GM19328 (cell line): Measurements from ENCODE around the gene MYO15B.
A peak's percentile ranks its signal among the peaks of the same experiment; 100 is the strongest.
"Not testable (repeated sequence)": the region's sequence is repeated elsewhere in the genome, so short reads cannot be mapped to it uniquely, and the experiment has no call there.

Source experiments
- ATAC-seq: cut with Tn5 transposase; IDR thresholded peaks from one replicate; pipeline ENCODE4 v1.9.1; 2021; ENCODE audit warnings: mild to moderate bottlenecking, moderate library complexity; ENCODE audit not compliant: unreplicated experiment

MYO15B gene

GRCh38 chr17:75575197-75575596, 12.4 kb upstream of the MYO15B start:
- no peak for ATAC-seq

DNA sequence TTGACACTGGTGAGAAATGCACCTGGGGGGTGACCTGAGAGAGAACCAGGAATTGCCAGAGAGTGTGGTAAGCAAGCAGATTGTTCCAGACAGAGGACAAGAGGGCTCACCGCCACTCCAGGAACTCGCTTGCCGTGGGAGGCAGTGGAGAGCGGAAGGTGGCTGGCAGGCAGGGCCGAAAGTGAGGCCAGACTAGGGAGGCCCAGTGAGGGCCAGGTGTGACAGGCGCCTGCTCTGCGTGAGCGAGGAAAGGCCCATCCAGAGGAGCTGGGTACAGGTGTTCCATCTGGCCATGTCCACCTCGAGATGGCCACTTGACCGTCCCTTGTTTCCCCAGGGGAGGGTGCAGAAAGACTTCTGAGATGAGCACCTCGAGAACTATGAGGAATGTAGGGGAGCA, 11.9 kb upstream of the MYO15B start:
- no peak for ATAC-seq

DNA sequence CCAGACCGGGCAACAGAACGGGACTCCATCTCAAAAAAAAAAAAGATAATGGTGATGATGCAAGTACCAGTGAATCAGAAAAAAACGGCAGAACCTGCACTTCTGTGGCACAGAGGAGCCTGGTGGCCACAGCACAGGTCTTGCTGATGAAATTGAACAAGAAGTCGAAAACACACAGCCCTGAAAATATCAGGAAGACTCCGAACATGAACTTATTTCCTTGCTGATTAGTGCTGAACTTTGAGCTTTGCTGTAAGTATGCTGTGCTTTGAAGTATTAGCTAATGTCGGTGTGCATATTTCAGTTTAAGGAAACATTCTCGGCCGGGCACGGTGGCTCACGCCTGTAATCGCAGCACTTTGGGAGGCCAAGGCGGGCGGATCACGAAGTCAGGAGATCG, 10.9 kb upstream of the MYO15B start:
- ATAC-seq, result no peak

DNA sequence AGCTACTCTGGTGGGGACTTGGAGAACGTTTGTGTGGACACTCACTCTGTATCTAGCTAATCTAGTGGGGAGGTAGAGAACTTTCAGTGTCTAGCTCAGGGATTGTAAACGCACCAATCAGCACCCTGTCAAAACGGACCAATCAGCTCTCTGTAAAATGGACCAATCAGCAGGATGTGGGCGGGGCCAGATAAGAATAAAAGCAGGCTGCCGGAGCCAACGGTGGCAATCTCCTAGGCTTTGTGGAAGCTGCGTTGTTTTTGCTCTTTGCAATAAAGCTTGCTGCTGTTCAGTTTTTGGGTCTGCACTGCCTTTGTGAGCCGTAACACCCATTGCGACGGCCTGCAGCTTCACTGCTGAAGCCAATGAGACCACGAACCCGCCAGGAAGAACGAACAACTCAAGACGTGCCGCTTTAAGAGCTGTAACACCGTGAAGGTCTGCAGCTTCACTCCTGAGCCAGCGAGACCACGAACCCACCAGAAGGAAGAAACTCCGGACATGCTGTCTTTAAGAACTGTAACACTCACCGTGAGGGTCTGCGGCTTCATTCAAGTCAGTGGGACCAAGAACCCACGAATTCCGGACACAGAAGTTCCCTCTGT, 6.4 kb upstream of the MYO15B start:
- not testable (repeated sequence) for ATAC-seq

DNA sequence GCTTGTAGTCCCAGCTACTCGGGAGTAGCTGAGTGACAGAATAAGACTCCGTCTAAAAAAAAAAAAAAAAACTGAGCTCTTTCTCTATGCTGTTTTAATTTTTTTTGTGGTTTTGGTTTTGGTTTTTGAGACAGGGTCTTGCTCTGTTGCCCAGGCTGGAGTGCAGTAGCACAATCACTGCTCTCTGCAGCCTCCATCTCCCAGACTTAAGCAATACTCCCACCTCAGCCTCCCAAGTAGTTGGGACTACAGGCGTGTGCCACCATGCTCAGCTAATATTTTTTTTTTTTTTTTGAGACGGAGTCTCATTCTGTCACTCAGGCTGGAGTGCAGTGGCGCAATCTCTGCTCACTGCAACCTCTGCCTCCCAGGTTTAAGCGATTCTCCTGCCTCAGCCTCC, 4.4 kb upstream of the MYO15B start:
- not testable (repeated sequence) for ATAC-seq

GRCh38 chr17:75584849-75585175, 2.8 kb upstream of the MYO15B start:
- ATAC-seq, result no peak

DNA sequence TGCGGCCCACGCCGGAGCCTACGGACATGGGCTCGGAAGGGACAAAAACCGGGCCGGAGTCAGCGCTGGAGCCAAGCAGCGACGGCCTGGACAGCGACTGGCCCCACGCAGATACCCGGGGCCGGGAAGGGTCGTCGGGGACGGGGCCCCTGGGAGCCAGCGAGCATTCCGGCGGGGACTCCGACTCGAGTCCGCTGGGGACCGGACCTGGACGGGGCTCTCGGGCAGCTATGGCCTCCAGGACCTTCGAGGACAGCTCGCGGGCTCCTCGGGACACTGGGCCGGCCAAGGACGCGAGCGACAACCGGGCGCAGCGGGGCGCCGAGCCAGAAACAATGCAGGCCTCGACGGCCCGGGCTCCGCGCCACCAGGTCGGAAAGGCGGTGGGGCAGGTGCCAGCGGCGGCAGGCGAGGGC, 1.0 kb downstream of the MYO15B start:
- no peak for ATAC-seq

- ATAC-seq, result peak; percentile 79
Measured at GRCh38 chr17:75589012-75589918, 1.7 kb downstream of the MYO15B start.

GRCh38 chr17:75589919-75590303, 2.3 kb downstream of the MYO15B start:
- ATAC-seq, result no peak

DNA sequence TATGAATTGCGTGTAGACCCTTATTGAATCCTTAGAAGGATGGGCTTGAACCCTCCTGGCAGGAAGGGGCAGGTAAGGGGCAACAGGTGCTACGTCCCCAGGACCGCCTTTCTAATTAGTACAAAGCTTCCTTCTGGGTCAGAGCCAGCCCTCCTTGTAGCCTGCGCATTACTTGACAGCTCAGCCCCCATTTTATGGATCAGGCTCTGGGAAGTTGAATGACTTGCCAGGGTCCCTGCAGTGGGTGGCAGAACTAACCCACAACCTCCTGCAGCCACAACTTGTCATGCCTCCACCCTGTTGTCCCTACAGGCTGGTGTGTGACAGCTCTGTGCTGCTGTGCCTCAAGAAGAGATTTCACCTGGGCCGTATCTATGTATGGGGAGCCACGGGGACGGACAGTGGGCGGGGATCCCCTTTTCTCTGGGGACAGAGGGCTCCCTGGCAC, 2.7 kb downstream of the MYO15B start:
- no peak for ATAC-seq

DNA sequence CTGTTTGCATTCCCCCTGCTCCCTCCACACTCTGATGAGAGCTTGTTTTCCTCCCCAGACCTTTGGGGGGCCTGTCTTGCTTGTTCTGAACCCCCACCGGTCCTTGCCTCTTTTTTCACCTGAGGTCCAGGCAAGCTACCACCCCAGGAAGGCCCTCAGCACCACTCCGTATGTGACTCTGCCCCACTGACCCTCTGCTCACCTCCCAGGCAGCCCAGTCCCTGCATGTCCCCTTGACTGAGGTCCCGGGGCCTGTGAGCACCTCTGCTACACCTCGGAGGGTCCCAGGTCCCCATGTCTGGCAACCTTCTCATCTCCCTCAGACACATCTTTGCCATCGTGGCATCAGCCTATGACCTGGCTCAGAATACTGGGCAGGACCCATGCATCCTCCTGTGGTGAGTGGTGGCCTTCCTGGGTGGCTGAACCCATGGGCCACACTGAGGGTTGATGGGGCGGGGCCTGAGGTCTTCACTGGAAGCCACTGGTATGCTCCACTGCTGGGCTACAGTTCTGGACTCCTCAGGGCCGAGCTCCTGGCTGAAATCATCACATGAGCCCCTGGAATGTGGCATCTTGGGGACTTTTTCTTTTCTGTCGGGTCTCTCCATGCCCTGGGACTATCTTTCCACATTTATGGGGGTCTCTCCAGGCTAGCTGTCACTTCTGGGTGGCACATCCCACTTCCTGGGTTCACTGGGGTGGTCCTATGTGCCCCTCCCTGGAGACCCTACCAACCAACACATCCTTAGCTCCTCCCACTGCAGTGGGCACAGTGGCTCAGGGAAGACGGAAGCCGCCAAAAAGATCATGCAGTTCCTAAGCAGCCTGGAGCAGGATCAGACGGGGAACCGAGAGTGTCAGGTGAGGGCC, 3.5 kb downstream of the MYO15B start:
- no peak for ATAC-seq

DNA sequence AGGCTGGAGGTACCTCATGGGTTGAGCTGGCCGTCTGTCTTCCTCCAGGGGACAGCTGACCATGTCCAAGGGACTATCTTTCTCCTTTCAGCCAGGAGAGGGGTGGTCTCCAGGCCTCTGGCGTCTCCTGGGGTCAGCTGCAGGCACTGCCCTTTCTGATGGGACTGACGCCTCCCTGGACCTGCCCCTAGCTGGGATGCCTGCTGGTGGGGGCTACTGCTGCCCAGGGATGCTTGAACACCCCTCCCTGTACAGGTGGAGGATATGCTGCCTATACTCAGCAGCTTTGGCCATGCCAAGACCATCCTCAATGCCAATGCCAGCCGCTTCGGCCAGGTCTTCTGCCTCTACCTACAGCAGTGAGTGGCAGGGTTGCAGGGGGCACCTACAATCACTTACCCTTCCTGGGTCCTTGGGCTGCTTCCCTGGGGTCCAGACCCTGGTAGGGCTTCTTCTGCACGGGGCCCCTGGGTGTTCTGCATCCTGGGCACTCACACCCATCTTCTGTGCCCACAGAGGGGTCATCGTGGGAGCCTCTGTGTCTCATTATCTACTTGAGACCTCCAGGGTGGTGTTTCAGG, 4.2 kb downstream of the MYO15B start:
- no peak for ATAC-seq

DNA sequence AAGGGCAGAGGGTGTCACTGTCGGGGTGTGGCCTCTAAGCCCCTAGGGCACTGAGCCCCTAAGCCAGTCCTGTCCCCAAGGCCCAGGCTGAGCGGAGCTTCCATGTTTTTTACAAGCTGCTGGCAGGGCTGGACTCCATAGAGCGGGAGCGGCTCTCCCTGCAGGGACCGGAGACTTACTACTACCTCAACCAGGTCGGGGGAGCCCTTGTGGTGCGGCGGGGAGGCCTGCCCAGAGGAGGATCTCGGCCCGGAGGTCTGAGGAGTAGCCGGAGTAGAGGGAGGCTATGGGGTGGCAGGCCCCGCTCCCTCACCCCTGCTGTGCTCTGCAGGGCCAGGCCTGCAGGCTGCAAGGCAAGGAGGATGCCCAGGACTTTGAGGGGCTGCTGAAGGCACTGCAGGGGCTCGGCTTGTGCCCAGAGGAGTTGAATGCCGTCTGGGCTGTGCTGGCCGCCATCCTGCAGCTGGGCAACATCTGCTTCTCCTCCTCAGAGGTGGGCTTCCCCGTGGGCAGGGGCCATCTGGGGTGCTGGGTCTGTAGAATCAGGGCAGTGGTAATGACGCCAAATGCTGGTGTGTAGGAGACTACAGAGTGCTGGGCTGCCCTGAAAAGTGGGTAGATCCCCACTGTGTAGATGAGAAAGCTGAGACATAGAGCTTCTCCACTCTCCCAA, 4.9 kb downstream of the MYO15B start:
- no peak for ATAC-seq

DNA sequence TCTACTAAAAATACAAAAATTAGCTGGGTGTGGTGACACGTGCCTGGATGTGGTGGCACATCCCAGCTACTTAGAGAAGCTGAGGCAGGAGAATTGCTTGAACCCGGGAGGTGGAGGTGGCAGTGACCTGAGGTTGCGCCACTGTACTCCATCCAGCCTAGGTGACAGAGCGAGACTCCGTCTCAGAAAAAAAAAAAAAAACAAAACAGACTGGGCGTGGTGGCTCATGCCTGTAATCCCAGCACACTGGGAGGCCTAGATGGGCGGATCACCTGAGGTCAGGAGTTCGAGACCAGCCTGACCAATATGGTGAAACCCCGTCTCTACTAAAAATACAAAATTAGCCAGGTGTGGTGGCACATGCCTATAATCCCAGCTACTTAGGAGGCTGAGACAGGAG, 5.8 kb downstream of the MYO15B start:
- ATAC-seq, result not testable (repeated sequence)

DNA sequence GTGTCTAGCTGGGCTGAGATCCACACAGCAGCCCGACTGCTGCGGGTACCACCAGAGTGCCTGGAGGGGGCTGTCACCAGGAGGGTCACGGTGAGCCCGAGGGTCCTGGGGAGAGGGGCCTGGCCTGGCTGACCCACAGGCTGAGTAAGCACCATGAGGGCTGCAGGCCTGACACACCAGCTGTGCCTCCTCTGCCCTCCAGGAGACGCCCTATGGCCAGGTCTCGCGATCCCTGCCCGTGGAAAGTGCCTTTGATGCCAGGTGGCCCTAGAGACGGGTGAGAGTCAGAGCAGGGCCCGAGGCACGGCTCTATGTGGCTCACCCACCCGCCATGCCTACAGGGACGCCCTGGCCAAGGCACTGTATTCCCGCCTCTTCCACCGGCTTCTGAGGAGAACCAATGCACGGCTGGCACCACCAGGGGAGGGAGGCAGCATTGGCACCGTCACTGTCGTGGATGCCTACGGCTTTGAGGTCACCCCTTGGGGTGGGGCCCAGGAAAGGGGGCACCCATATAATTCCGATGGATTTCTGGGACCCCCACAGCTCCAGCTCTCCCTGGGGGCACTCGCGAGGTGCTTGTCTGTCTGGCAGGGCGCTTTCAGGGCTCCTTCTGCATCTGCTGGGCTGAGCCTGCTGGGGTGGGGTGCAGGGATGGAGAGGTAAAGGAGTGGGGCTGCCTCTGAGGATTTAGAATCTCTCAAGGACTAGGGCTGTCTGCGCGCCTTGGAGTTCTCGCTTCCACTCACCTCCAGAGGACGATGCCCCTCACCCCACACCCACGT, 7.1 kb downstream of the MYO15B start:
- no peak for ATAC-seq

DNA sequence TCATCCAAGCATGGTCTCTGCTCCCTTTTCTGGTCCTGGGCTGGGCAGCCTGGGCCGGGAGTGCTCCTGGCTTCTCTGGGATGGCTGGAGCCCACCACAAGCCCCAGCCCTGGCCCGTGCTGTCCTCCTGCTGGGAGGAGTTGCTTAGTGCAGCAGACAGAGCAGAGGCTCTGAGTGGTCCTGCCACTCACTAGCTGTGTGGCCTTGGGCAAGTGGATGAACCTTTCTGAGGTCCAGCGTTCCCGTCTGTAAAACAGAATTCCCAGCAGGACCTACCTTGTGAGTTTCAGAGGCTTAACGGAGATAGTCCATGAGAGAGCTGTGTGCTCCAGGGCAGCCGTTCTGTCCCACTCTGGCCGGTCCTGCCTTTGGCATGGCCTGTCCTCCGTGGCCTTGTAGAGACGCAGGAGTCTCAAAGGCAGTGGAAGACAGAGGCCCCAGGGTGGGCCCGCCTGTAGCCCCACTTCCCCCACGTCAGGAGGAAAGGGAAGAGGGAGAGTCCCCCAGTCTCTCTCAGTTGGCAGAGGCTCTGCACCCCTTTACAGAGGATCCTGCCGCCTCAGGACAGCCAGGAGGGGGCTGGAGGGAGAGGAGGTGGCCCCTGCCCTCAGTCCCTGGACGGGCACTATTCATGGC, 7.8 kb downstream of the MYO15B start:
- ATAC-seq, result no peak

GRCh38 chr17:75595920-75596313, 8.3 kb downstream of the MYO15B start:
- no peak for ATAC-seq

DNA sequence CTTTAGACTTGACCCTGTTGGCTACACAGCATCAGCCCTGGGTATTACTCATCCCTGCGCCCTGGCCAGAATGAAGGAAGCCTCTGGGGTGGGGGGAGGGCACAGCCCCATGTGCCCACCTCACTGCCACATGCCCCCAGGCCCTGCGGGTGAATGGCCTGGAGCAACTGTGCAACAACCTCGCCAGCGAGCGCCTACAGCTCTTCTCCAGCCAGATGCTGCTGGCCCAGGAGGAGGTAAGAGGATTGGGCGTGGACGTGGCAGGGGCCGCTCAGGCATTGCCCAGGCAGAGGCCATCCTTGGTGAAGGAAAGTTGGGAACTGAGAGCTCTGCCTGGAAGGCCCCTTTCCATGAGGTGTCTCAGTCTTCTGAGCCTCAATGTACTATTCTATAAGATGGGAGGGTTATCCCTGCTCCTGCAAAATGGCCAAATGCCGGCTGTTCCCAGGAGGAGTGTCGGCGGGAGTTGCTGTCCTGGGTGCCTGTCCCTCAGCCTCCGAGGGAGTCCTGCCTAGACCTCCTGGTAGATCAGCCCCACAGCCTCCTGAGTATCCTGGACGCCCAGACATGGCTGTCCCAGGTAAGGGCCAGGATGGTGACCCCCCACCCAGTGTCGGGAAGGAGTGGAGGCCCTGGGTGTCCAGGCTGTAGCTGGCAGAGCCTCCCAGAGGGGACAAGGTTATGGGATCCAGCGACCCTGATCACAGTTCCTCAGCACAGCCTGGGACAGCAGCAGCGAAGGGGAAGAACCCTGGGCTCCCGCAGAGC, 8.9 kb downstream of the MYO15B start:
- ATAC-seq, result no peak
